AG04450 (cell line): Measurements from ENCODE around the gene SHISA6. TPM values are rescaled to one million over a fixed set of nuclear protein-coding genes. Genes with fewer than 3 reads are reported as not detected.

Experiments used
- CTCF ChIA-PET: fragments of 300-600, 350-600 bp; formaldehyde crosslinking; extraction: SDS; loops from one replicate; lab custom pipeline; 2022; ENCODE audit warnings: antibody characterized with exemption, inconsistent platforms; lab: Charles Lee
- POLR2A ChIA-PET: fragments of 350-600 bp; formaldehyde crosslinking; extraction: SDS; loops from one replicate; lab custom pipeline; 2021; ENCODE audit warnings: antibody characterized with exemption, inconsistent platforms; lab: Yijun Ruan, JAX
- DNase-seq: peaks from one replicate; pipeline ENCODE4 v3.0.0-alpha.2; 2011; ENCODE audit warnings: low read depth, low spot score
- H3K27ac ChIP-seq: one replicate; pipeline ENCODE4 v1.5.1; 2012; ENCODE audit warnings: low read depth, low read length, control low read depth
- H3K27me3 ChIP-seq: one replicate; pipeline ENCODE4 v1.6.0; 2012; ENCODE audit warnings: low read length; ENCODE audit not compliant: control insufficient read depth, insufficient read depth
- H3K4me3 ChIP-seq: 2 replicates; pipeline ENCODE4 v1.5.1; 2011; ENCODE audit warnings: mild to moderate bottlenecking, low read depth, low read length, control low read depth
- H3K9me3 ChIP-seq: 2 replicates; pipeline ENCODE4 v1.5.1; 2012; ENCODE audit warnings: low read length; ENCODE audit not compliant: control insufficient read depth, insufficient read depth
- CTCF ChIP-seq: IDR thresholded peaks from 2 replicates; pipeline ENCODE4 v1.5.1; 2011; ENCODE audit warnings: low read depth, low read length, control low read depth, inconsistent platforms
- polyA plus RNA-seq: library from polyadenylated mRNA; depleted of rRNA; stranded (reverse); fragments of >200 nt; gene quantifications from 2 replicates; pipeline ENCODE4 v1.2.3, GENCODE V29; 2011

The SHISA6 gene
- polyA plus RNA-seq, 1 experiment = not detected

GRCh38 chr17:11503308-11504035 is 262.5 kb downstream of the SHISA6 start:
- H3K4me3 ChIP-seq = no peak overlapping the region
- DNase-seq = no peak
- ChIA-PET POLR2A (no interaction called here), CTCF (no interaction called here)
- peaks cover 35% of the 10 kb centered on the region for H3K9me3 ChIP-seq
- no peak overlapping the region for H3K27ac ChIP-seq
- no peaks in the 10 kb centered on the region for H3K27me3 ChIP-seq
- TF ChIP-seq CTCF = no peak

- Histone ChIP-seq H3K4me3 (no peak overlapping the region), H3K27me3 (no peaks in the 10 kb centered on the region), H3K27ac (no peak overlapping the region), H3K9me3 (peaks cover 16% of the 10 kb centered on the region)
- TF ChIP-seq CTCF = no peak
- ChIA-PET CTCF (no interaction called here), POLR2A (no interaction called here)
- DNase-seq = no peak
These were observed 265.6 kb downstream of the SHISA6 start for GRCh38 chr17:11506635-11507034.

- ChIA-PET POLR2A (no interaction called here), CTCF (no interaction called here)
- Histone ChIP-seq H3K27ac (no peak overlapping the region), H3K27me3 (no peaks in the 10 kb centered on the region), H3K4me3 (no peak overlapping the region), H3K9me3 (peaks cover 19% of the 10 kb centered on the region; the same call in 1 of the 2 replicates)
- no peak for DNase-seq
- TF ChIP-seq CTCF = no peak
These were observed 270.7 kb downstream of the SHISA6 start for GRCh38 chr17:11511696-11512095.

GRCh38 chr17:11514565-11514964 is 273.6 kb downstream of the SHISA6 start:
- DNase-seq = no peak
- H3K27me3 ChIP-seq = no peaks in the 10 kb centered on the region
- CTCF ChIA-PET = no interaction called here
- POLR2A ChIA-PET = no interaction called here
- H3K27ac ChIP-seq = no peak overlapping the region
- peaks cover 35% of the 10 kb centered on the region; the same call in 1 of the 2 replicates for H3K9me3 ChIP-seq
- no peak overlapping the region for H3K4me3 ChIP-seq
- TF ChIP-seq CTCF = no peak

- TF ChIP-seq CTCF = no peak
- Histone ChIP-seq H3K4me3 (no peak overlapping the region), H3K27me3 (no peaks in the 10 kb centered on the region), H3K9me3 (peaks cover 37% of the 10 kb centered on the region; the same call in 1 of the 2 replicates), H3K27ac (no peak overlapping the region)
- DNase-seq = no peak
- CTCF ChIA-PET = no interaction called here
- POLR2A ChIA-PET = no interaction called here
These were observed 274.1 kb downstream of the SHISA6 start for GRCh38 chr17:11514981-11515680.
